GM23248 (cell line): ENCODE data around the gene CACNA2D2. TPM values are rescaled to one million over a fixed set of nuclear protein-coding genes. Genes with fewer than 3 reads are reported as not detected.
A peak's percentile ranks its signal among the peaks of the same experiment; 100 is the strongest.

ENCODE experiments used
- DNase-seq: peaks from one replicate; pipeline ENCODE4 v3.0.0-alpha.2; 2015
- H2AFZ ChIP-seq: fragments of 200-600 bp; sonication (generic); 2 replicates; pipeline ENCODE4 v1.6.1; 2016; ENCODE audit warnings: antibody characterized with exemption
- H3F3A ChIP-seq: fragments of 200-600 bp; sonication (generic); 2 replicates; pipeline ENCODE4 v1.6.1; 2016; ENCODE audit warnings: mild to moderate bottlenecking, antibody characterized with exemption, mixed run types; ENCODE audit not compliant: insufficient read depth
- H3K27ac ChIP-seq: fragments of 200-600 bp; sonication (generic); 2 replicates; pipeline ENCODE4 v1.5.1; 2016; ENCODE audit warnings: mild to moderate bottlenecking
- H3K27me3 ChIP-seq: fragments of 200-600 bp; sonication (generic); replicated peaks from 2 replicates; pipeline ENCODE4 v1.6.1; 2016; ENCODE audit warnings: mild to moderate bottlenecking; ENCODE audit not compliant: insufficient read depth
- H3K36me3 ChIP-seq: fragments of 200-600 bp; sonication (generic); 2 replicates; pipeline ENCODE4 v1.6.1; 2016; ENCODE audit warnings: low read depth, mild to moderate bottlenecking
- H3K4me1 ChIP-seq: fragments of 200-600 bp; sonication (generic); 2 replicates; pipeline ENCODE4 v1.6.1; 2016; ENCODE audit warnings: mild to moderate bottlenecking; ENCODE audit not compliant: insufficient read depth
- H3K4me2 ChIP-seq: fragments of 200-600 bp; sonication (generic); one replicate; pipeline ENCODE4 v1.6.1; 2016; ENCODE audit warnings: mild to moderate bottlenecking; ENCODE audit not compliant: unreplicated experiment
- H3K4me3 ChIP-seq: fragments of 200-600 bp; sonication (generic); 2 replicates; pipeline ENCODE4 v1.5.1; 2016; ENCODE audit warnings: mild to moderate bottlenecking
- H3K79me2 ChIP-seq: fragments of 200-600 bp; sonication (generic); 2 replicates; pipeline ENCODE4 v1.6.1; 2016; ENCODE audit warnings: mild to moderate bottlenecking; ENCODE audit not compliant: insufficient read depth
- H3K9ac ChIP-seq: fragments of 200-600 bp; sonication (generic); 2 replicates; pipeline ENCODE4 v1.6.1; 2016; ENCODE audit warnings: mild to moderate bottlenecking
- H3K9me2 ChIP-seq: fragments of 200-600 bp; sonication (generic); 2 replicates; pipeline ENCODE4 v1.6.1; 2016; ENCODE audit warnings: mixed run types, mild to moderate bottlenecking, moderate library complexity; ENCODE audit not compliant: insufficient read depth
- H3K9me3 ChIP-seq: fragments of 200-600 bp; sonication (generic); one replicate; pipeline ENCODE4 v1.6.1; 2017; ENCODE audit warnings: low read depth
- H4K20me1 ChIP-seq: fragments of 200-600 bp; sonication (generic); 2 replicates; pipeline ENCODE4 v1.6.0; 2016; ENCODE audit not compliant: insufficient read depth
- EZH2 ChIP-seq: fragments of 200-600 bp; sonication (generic); IDR thresholded peaks from 2 replicates; pipeline ENCODE4 v1.6.1; 2018; ENCODE audit warnings: antibody characterized with exemption, mild to moderate bottlenecking; ENCODE audit not compliant: insufficient read depth, poor library complexity, severe bottlenecking
- EZH2phosphoT487 ChIP-seq: fragments of 200-600 bp; sonication (generic); IDR thresholded peaks from 2 replicates; pipeline ENCODE4 v1.6.1; 2018; ENCODE audit warnings: antibody characterized with exemption, moderate library complexity, mild to moderate bottlenecking, low read depth; ENCODE audit not compliant: insufficient read depth
- WGBS, 2 experiments: methylation state at CpG; one replicate each; pipeline ENCODE4 v1.1.6; 2015 to 2017; ENCODE audit warnings: low lambda C conversion rate in 2 of 2, low coverage in 1 of 2; ENCODE audit errors: missing lambda C conversion rate in 2 of 2; 5-methylcytosine and 5-hydroxymethylcytosine counted together
- in situ Hi-C: fragments of 300-500 bp; cut with MboI; formaldehyde crosslinking; loops from 2 replicates; pipeline ENCODE4 v1.15.0; 2020
- polyA plus RNA-seq: library from polyadenylated mRNA; unstranded; fragments of >200 nt; fragmentation: Nextera tagmentation; extraction: Ambion mirVana; gene quantifications from 2 replicates; pipeline ENCODE4 v1.2.1, GENCODE V29; 2016
- total RNA-seq: library from RNA; depleted of rRNA; stranded (reverse); fragments of >200 nt; shearing (Covaris generic); gene quantifications from 2 replicates; pipeline ENCODE4 v1.2.3, GENCODE V29; 2014

The CACNA2D2 gene
- total and polyA plus RNA-seq, 2 experiments from 2014 or later = not detected

DNA sequence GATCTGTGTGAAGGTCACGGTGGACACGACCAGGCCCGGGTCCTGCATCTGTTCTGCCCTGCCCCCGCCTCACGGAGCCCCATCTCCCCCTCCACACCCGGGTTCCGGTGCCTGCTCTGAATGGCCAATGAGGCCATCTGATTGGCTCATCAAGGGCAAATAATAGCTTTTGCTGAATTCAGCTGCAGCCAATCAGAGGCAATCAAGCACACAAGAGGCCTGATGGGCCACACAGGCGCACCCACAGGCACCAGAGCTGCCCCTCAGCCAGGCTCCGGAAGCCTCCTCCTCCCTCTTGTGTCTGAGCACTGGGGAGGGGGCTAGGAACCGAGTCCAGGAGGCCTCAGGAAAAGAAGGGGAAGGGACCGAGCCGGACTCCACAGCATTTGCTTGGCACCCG, 49.5 kb downstream of the CACNA2D2 start:
- Histone ChIP-seq H3K9me3 (no peaks in the 10 kb centered on the region), H3K27ac (no peak overlapping the region), H3K9ac (no peak overlapping the region), H4K20me1 (no peaks in the 10 kb centered on the region), H3K9me2 (no peaks in the 10 kb centered on the region), H3K4me1 (no peaks in the 10 kb centered on the region), H3K4me2 (no peak overlapping the region), H3K4me3 (no peak overlapping the region), H2AFZ (no peak overlapping the region), H3K36me3 (no peaks in the 10 kb centered on the region), H3F3A (no peaks in the 10 kb centered on the region), H3K27me3 (0 out of 2 replicates have a peak, but pooled peaks cover 3% of the 10 kb centered on the region), H3K79me2 (no peaks in the 10 kb centered on the region)
- DNase-seq = no peak
- TF ChIP-seq EZH2 (no peak), EZH2phosphoT487 (no peak)
- in situ Hi-C loops = no loop called here
- 74 to 76% methylated on average over 13 of the region's 13 CpGs for WGBS, 2 experiments

DNA sequence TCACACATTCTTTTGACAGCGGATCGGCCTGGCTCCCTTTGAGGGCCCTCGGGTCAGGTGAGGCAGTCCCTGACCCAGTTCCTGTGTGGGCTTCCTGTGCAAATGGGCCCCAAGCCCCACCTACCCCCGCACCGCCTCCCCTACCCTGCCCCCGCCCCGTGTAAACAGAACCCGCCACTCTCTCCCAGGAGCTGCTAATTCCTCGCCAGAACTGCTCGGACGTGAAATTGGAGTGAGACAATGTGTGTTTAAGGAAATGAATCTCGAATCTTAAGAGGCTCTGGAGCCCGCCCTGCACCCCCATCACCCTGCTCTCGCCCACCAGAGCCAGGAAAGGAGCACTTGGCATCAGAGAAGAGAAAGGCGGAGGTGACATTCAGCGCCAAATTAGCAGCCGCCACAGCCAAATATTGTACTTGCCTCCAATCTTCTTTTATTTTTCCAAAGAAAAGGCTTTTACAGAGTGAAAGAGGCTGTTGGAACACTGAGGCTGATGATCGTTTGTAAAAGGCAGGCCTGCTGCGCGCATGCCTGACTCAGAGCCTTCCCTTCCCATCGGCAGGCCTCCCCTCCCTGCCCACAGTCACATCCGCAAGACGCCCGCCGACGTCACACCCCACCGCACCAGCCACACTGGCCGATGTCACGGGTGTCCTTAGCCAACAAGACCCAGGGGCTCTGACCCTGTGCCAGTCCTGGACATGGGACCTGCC, 53.1 kb downstream of the CACNA2D2 start:
- Histone ChIP-seq H3K4me2 (peak overlapping the region; percentile 52), H3K27me3 (no peaks in the 10 kb centered on the region), H3K9me3 (no peaks in the 10 kb centered on the region), H3K36me3 (no peaks in the 10 kb centered on the region), H3F3A (no peaks in the 10 kb centered on the region), H2AFZ (peak overlapping the region; percentile 64), H3K9me2 (no peaks in the 10 kb centered on the region), H3K27ac (no peak overlapping the region), H3K79me2 (no peaks in the 10 kb centered on the region), H3K9ac (no peak overlapping the region), H4K20me1 (no peaks in the 10 kb centered on the region), H3K4me3 (no peak overlapping the region), H3K4me1 (no peaks in the 10 kb centered on the region)
- TF ChIP-seq EZH2 (no peak), EZH2phosphoT487 (no peak)
- whole genome bisulfite sequencing, 2 experiments = 23 to 32% methylated on average over 28 to 29 of the region's 29 CpGs
- peak; percentile 71 for DNase-seq
- in situ Hi-C loops = no loop called here

DNA sequence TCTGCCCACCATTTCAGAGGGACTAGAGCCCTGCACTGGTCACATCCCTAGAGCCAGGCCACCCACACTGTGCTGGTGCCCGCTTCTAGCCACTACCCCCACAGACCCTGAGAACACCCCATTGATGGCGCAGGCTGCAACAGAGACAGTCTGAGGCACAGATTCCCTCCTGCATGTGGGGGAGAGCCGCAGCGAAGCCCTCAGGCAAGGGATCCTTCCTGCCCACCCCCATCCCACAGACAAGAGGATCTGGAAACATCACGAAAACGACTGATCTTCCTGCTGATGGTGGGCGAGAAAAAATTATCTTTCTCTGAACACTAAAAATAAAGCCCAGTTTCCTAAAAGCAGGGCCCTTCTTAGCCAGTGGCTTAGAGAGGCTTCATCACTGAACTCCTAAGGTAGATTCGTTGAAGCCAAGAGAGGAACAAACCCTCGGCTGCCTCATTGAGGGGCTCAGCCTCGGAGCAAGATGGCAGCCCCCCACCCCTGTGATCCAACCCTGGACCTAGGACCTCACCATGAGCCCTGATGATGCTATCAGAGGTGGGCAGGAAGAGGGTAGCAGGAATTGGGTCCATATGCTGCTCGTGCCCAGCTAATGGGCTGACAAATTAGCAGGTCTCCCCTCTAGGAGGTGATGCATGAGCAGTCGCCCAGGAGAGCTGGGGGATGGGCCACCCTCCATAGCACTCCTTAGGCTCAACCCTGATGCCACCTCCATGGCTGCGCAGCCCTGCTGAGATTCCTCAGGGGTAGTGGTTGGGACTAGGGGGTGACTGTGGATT, 54.5 kb downstream of the CACNA2D2 start:
- Histone ChIP-seq H3K36me3 (no peaks in the 10 kb centered on the region), H3K9me3 (no peaks in the 10 kb centered on the region), H4K20me1 (no peaks in the 10 kb centered on the region), H3K4me1 (no peaks in the 10 kb centered on the region), H3K9me2 (no peaks in the 10 kb centered on the region), H3K27ac (no peak overlapping the region), H3K79me2 (no peaks in the 10 kb centered on the region), H2AFZ (no peak overlapping the region), H3K27me3 (peaks cover 9% of the 10 kb centered on the region; the same call in 1 of the 2 replicates), H3K4me3 (no peak overlapping the region), H3K9ac (no peak overlapping the region), H3F3A (no peaks in the 10 kb centered on the region), H3K4me2 (no peak overlapping the region)
- in situ Hi-C loops = no loop called here
- 73 to 78% methylated on average over 13 of the region's 13 CpGs for WGBS, 2 experiments
- no peak for DNase-seq
- TF ChIP-seq EZH2 (no peak), EZH2phosphoT487 (no peak)

DNA sequence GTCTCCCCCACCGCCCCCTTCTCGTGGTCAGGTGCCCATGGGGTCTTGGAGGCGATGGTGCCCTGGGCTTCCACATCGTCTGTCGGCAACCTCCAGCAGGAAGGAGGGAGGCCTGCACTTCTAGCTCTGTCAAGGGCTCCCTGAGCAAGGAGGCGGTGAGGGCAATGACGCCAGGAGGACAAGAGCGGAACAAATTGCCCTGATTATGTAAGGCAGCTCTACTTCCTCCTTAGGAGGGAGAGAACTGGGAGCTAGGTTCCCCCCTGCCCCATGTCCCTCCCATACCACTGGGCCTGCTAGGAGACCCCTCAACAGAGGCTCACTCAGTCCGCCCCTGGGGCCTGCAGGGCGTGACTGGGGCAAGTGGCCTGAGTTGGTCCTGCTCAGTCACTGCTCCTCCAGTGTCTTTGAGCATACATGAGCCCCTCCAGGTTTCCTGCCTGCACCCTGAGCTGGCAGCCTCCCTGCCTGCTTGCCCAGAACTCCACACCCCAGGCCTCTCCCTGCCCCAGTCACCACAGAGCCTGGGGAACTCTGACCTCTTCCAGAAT, 56.1 kb downstream of the CACNA2D2 start:
- H3K27me3 ChIP-seq = peaks cover 18% of the 10 kb centered on the region; the same call in 1 of the 2 replicates
- H4K20me1 ChIP-seq = no peaks in the 10 kb centered on the region
- WGBS, 2 experiments = 71 to 72% methylated on average over 10 of the region's 10 CpGs
- DNase-seq = no peak
- H3K4me1 ChIP-seq = no peaks in the 10 kb centered on the region
- no peak overlapping the region for H2AFZ ChIP-seq
- no peaks in the 10 kb centered on the region for H3K9me2 ChIP-seq
- H3K4me2 ChIP-seq = no peak overlapping the region
- H3F3A ChIP-seq = no peaks in the 10 kb centered on the region
- H3K4me3 ChIP-seq = no peak overlapping the region
- TF ChIP-seq EZH2phosphoT487 (no peak), EZH2 (no peak)
- H3K9ac ChIP-seq = no peak overlapping the region
- H3K79me2 ChIP-seq = no peaks in the 10 kb centered on the region
- H3K27ac ChIP-seq = no peak overlapping the region
- H3K36me3 ChIP-seq = no peaks in the 10 kb centered on the region
- no peaks in the 10 kb centered on the region for H3K9me3 ChIP-seq
- in situ Hi-C loops = no loop called here
